Superior temporal gyrus (tissue), 1 donor: Measurements from ENCODE around the gene KIAA1671.

Experiments used
- DNase-seq: peaks from one replicate; pipeline ENCODE4 v3.0.0-alpha.2; 2016; ENCODE audit errors: extremely low spot score

Gene KIAA1671

DNA sequence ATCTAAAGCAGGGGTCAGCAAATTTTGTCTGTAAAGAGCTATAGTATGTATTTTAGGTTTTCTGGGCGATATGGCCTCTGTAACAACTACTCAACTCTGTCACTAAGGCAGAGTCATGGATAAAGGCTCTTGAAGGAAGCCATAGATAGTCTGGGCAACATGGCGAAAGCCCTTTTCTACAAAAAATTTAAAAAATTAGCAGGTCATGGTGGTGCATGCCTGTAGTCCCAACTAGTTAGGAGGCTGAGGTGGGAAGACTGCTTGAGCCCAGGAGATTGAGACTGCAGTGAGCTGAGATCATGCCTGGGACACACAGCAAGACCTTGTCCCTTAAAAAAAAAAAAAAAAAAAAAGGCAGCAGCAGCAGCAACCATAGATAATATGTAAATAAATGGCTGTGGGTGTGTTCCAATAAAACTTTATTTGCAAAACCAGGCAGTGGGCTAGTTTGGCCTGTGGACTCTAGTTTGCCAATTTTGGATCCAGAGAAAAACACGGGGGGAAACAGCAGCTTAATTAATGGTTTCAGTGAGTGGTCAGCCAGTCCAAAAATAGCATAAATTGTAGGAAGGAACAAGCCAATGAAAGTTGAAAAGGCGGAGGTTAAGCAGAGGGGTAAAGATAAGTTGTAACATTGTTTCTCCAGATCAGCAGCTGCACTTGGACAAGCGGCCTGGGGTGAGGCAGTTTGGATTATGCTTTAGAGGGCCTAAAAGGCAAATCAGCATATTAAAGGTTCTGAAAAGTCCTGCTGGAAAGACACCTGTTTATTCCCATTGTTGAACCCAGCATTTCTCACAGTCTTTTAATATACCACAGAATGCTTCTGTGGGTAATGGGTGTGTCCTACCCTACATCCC lies 62.6 kb downstream of the KIAA1671 start:
- DNase-seq: no peak

- DNase-seq: no peak
Observed at GRCh38 chr22:25016311-25016710, 63.8 kb downstream of the KIAA1671 start.

- DNase-seq: no peak
Observed at GRCh38 chr22:25018009-25018408, 65.5 kb downstream of the KIAA1671 start.

DNA sequence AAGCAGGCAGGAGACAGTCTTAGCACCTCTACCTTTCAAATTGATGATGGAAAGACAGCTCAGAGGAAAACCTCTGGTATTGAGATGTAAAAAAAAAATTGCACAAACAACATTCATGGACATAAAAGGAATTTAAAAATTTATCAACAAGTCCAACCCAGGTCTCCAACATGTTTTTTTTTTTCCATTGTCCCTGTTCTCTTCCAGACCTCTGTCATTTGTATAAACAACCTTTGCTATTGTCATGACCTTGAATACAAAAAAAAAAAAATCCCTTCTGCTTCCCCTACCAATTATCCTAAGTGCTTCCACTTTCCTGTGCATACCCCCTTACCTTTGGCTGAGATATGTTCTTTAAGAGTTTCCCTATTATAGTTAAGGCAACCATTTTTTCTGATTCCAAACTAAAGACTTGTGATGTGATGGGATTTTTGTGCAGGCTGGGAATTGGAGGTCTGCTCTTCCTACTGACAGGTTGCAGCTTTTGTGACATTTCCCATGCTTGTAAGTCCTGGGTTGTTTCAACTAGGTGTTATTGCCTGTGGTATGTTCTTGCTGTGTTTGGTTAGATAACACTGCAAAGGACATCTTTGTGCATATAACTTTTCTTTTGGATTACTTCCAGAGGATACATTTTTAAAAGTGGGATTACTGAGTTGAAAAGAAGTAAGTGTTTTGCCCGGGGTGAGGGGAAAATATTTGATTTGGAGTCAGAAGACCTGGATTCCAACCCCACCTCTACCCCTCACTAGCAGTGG lies 67.1 kb downstream of the KIAA1671 start:
- DNase-seq: no peak

DNA sequence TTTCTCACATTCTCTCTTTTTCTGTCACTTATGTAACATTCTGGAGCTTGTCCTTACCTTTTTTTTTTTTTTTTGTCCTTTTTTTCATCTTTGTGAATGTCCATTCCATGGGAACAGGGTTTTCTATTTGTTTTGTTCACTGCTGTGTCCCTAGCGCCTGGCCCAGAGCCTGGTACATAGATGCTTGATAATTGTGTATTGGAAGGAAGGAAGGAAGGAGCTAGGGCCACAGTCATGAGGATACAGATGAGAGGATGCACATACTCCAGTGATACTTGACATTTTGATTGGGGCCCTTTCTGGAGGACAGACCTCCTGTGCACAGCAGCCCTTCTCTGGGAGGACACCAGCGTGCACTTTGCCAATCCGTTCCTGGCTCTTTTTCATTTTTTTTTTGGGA lies 68.9 kb downstream of the KIAA1671 start:
- no peak for DNase-seq

- peak; percentile 39 for DNase-seq
Observed at GRCh38 chr22:25021976-25022711, 69.6 kb downstream of the KIAA1671 start.

DNA sequence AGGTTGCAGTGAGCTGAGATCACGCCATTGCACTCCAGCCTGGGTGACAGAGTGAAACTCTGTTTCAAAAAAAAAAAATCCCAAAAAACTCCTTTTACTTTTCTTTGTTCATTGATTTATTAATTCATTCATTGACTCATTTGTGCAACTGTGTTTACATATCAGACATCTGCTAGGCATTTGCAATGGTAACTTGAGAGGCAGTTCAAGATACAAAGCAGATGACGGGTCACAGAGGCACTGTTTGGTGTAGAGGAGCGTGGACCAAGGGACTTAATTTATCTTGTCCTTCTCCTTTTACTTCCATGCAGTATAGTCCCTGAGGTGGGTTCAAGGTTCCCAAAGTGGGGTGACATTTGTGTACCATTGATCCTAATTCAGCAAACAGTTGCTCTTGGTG lies 71.4 kb downstream of the KIAA1671 start:
- DNase-seq: no peak

DNA sequence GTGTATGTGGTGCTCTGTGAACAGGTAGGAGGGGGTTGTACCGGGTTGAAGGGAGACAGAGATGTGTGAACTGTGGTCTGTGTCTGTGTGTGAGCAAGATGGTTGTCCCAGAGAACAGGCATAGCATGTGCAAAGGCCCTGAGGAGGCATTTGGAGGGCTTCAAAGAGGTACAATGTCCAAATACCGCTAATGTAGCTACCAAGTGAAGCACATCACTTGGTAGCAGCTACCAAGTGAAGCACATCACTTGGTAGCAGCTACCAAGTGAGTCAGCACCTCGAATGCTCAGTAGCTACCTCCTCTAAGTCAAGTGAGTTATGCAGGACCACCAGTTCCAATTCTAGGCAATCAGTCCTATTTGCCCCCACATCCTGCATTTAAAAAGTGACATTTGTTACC lies 72.4 kb downstream of the KIAA1671 start:
- DNase-seq: no peak

DNA sequence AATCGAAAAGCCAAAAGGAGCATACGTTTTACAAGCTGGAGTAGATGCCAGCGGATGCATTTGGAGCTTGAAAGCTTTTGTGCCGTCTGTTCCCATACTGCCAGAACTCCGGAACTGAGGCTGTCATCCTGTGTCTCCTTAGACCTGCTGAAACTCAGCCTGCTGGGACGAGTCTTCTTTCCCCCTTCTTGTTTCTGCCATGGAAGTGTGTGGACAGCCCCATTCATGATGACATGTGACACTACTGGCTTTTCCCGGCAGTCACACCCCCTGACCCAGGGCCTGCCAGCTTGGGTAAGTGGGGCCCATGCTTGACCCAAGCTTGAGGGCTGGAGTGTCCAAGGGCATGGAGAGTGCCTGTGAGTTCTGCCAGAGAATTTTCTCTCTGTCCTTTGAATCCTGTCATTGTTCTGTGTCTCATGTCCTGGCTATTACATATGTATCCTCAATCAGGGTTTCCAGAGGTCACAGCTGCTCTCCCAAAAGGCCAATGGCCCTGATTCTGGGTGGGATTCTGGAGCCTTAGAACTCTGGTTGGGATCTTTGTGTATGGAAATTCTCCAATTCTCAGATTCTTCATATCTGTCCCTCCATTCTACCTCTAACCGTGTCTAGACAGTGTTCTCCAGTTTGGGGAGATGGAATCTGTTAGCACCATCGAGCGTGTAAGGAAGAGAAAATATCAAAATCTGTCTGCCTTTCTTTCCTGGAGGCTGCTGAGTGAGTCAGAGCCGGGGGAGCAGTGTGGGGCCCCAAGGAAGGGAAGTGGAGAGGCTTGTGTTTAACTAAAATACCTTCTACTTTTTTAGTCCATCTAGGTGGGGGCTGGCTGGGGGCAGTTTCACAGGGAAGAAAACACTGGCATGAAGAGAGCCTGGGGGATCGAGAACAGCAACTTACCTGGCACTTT lies 73.2 kb downstream of the KIAA1671 start:
- no peak for DNase-seq

GRCh38 chr22:25027043-25027906 lies 74.8 kb downstream of the KIAA1671 start:
- no peak for DNase-seq

- no peak for DNase-seq
Observed at GRCh38 chr22:25027959-25028840, 75.7 kb downstream of the KIAA1671 start.

GRCh38 chr22:25028841-25029141 lies 76.3 kb downstream of the KIAA1671 start:
- no peak for DNase-seq

DNA sequence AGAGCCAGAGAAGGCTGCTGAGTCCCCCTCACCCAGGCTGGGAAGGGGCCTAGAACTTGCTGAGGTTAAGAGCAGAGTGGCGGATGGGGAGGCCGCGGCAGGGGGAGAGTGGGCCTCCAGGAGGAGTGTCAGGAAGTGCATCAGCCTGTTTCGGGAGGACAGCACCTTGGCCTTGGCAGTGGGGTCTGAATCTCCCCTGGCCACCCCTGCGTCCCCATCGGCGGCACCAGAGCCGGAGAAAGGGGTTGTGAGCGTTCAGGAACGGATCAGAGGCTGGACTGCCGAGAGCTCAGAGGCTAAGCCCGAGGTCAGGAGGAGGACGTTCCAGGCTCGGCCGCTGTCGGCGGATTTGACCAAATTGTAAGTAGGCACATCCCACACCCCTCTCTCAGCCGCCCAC lies 76.7 kb downstream of the KIAA1671 start:
- DNase-seq: no peak

DNA sequence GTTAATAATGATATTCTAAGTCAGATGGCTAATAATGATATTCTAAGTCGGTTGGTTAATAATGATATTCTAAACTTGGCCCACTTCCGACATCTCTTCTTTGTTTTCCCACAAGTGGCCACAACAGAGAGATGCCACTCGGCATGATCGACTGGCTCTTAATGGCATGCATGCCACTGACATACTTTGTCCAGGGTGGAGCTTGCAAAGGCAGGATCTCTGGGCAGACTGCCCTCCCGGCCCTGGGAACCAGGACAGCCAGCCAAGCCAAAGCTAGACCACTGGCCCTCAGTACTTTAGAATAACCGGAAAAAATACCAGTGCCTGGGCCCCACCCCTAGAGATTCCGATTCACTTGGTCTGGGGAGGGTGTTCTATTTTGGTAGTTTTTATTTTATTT lies 78.1 kb downstream of the KIAA1671 start:
- DNase-seq: no peak

GRCh38 chr22:25032066-25032465 lies 79.5 kb downstream of the KIAA1671 start:
- no peak for DNase-seq

GRCh38 chr22:25035715-25036114 lies 83.2 kb downstream of the KIAA1671 start:
- DNase-seq: no peak

- no peak for DNase-seq
Observed at GRCh38 chr22:25038239-25038638, 85.7 kb downstream of the KIAA1671 start.

GRCh38 chr22:25038771-25039170 lies 86.3 kb downstream of the KIAA1671 start:
- no peak for DNase-seq

DNA sequence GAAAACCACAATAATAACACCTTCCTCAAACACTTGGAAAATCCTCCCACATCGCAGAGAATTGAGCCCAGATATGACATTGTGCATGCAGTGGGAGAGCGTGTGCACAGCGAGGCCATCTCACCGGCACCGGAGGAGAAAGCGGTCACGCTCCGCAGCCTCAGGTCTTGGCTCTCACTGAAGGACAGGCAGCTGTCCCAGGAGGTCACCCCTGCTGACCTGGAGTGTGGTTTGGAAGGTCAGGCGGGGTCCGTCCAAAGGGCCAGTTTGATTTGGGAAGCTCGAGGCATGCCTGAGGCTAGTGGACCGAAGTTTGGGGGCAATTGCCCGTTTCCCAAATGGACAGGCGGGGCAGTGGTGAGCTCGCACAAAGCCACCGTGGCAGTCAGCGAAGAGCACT lies 86.7 kb downstream of the KIAA1671 start:
- DNase-seq: no peak

DNA sequence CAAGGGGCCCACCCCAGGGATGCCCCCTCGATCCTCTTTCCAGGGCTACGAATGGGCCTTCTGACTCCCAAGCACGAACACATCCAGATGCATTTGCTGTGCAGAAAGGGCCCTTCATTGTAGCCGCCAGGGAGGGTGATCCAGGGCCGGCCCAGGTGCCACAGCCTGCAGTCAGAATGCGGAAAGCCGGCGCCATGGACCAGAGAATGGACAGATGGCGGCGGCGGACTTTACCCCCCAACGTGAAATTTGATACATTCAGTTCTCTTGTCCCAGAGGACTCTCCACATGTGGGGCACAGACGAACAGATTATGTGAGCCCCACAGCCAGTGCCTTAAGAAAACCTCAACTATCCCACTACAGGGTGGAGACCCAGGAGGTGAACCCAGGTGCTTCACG lies 87.2 kb downstream of the KIAA1671 start:
- no peak for DNase-seq
